HG03108 (cell line): ENCODE data around the gene MAP4K2.

Source experiments
- ATAC-seq: cut with Tn5 transposase; IDR thresholded peaks from one replicate; pipeline ENCODE4 v1.9.1; 2021; ENCODE audit warnings: moderate library complexity; ENCODE audit not compliant: unreplicated experiment

MAP4K2 gene

GRCh38 chr11:64793271-64794160 lies 9.5 kb downstream of the MAP4K2 start:
- no peak for ATAC-seq

- no peak for ATAC-seq
These were observed 10.5 kb downstream of the MAP4K2 start for GRCh38 chr11:64792482-64792881.

GRCh38 chr11:64791781-64792291 lies 11.2 kb downstream of the MAP4K2 start:
- no peak for ATAC-seq

- ATAC-seq: no peak
These were observed 12.6 kb downstream of the MAP4K2 start for GRCh38 chr11:64790205-64791095.

- no peak for ATAC-seq
These were observed 13.4 kb downstream of the MAP4K2 start for GRCh38 chr11:64789331-64790204.

- no peak for ATAC-seq
These were observed 14.4 kb downstream of the MAP4K2 start for GRCh38 chr11:64788321-64789215.

- no peak for ATAC-seq
These were observed 15.3 kb downstream of the MAP4K2 start for GRCh38 chr11:64787526-64788320.

- no peak for ATAC-seq
These were observed 16.7 kb downstream of the MAP4K2 start for GRCh38 chr11:64786308-64786707.

- ATAC-seq: no peak
These were observed 18.0 kb downstream of the MAP4K2 start for GRCh38 chr11:64784813-64785581.

- ATAC-seq: peak; percentile 77
These were observed 24.3 kb downstream of the MAP4K2 start, which contains the start of gene SF1 for GRCh38 chr11:64778473-64779298. Gene SF1, minus strand, starts transcription at chr11:64778542. Its CDS starts 150 bp downstream, at chr11:64778392.

- ATAC-seq: peak; percentile 9
These were observed 24.9 kb downstream of the MAP4K2 start for GRCh38 chr11:64778223-64778472.

- no peak for ATAC-seq
These were observed 25.4 kb downstream of the MAP4K2 start for GRCh38 chr11:64777449-64778222.

- ATAC-seq: no peak
These were observed 26.1 kb downstream of the MAP4K2 start for GRCh38 chr11:64776875-64777274.

- no peak for ATAC-seq
These were observed 26.6 kb downstream of the MAP4K2 start for GRCh38 chr11:64776425-64776824.

GRCh38 chr11:64774144-64774543 lies 28.9 kb downstream of the MAP4K2 start:
- ATAC-seq: no peak

GRCh38 chr11:64772303-64773018 lies 30.6 kb downstream of the MAP4K2 start:
- ATAC-seq: no peak
